GM21717 (cell line): Measurements from ENCODE around the gene AKAP13.

ENCODE experiments used
- ATAC-seq: cut with Tn5 transposase; IDR thresholded peaks from one replicate; pipeline ENCODE4 v1.9.1; 2021; ENCODE audit warnings: mild to moderate bottlenecking, moderate library complexity; ENCODE audit not compliant: unreplicated experiment

The AKAP13 gene

DNA sequence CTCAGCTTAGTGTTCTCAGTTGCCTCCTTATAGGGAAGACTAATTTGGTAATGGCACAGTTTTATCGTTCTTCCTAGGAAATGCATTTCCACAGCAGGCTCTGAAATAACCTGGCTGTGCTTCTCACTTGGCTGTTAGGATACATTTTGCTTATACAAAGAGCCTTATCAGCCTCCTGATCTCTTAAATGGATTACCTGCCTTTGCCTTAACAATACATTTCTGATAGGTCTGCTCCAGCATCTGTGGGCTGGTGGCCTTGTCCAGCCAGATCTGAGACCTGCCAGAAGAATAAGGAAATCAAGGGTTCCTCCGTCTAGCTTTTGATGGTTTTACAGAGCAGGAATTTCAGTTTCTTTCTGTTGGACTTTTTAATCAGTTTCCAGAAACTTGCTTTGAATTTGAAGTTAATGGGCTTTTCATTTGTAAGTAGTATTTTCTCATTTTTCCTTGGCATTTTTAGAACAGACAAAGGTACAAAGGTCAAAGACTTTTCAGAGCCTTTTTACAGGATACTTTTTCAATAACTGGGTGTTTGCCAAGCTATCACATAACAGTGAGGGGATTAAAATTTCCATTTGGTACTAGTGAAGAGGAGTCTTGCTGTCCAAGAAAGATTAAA is 116.3 kb downstream of the AKAP13 start:
- no peak for ATAC-seq

DNA sequence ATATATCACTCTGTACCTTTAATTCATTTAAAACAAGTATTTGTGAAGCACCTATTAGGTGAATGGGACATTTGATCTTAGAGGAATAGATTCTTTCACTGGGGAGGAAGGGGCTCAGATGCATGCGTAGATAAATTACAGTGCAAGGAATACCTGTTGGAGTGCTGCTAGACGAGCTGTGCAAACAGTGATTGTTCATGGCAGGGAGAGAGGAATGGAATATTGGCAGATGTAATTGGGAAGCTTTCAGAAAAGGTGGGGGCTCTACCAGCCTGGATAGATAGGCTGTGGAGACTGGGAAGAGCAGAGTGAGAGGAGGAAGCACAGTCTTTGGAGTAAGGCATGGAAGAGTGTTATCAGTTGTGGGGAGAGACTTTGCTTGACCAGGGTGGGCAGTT is 116.8 kb downstream of the AKAP13 start:
- ATAC-seq: no peak

DNA sequence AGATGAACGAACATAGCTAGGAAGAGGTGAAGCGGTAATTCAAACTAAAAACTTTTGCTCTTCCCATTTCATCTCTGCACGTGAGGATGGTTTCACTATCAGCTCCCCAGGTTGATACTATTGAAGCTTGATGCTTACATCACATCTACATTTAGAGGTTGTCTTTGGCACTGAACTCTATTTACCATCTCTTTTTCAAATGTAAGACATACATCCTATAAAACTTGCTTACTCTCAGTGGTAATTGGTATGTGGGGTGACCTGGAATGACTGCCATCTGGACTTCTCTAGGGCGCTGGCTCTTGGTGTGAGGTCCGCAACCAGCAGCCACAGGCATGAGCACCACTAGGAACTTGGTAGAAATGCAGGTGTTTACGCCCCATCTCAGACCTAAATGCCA is 118.1 kb downstream of the AKAP13 start:
- no peak for ATAC-seq

DNA sequence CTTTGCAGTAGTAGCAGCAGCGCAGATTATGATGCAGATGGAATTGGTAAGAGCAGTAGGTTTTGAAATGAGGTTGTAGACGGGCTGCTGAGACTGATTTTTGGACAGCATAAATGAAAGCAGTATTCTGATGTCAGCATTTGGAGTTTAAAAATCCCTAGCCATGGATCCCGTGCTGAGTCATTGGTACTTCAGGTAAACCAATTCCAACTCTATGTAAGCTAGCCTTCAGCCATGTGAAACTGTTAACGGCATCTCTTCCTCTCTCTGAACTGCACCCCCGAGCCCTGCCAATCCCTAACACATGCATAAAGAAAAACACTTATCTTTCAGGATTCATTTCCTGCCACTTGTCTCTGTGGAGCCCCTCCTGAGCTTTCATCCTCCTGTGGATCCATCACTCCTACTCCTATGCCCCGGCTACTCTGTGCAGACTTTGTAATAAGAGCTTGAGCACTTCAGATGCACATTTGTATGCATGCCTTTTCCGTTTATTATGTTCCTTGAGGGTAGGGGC is 119.0 kb downstream of the AKAP13 start:
- no peak for ATAC-seq

DNA sequence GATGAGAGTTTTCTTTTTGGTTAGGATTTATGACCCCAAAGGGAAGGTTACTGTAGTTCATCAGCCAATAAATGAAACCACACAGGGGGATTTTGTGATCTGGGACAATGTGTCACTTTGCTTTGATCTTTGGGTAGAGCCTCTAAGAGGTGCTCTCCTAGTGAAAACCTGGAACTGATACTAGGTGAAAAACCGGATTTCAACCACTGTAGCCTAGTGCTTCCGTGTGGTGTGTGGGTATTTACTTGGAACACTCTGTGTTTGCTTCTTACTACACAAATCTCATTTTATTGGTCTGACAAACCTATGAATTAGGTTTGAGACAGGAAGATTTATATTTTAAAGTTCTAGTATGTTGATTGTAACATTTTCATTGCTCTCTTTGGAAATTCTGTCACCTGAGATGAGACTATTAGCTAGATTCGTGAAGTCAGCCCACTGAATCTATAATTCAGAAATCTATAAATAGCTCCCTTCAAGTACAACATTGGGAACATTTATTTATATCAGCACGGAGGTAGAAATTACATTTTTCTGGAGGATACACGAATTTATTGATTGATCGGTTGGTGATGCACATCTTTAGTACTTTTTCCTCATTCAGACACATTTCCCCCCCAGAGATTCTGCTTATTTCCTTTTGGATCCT is 119.8 kb downstream of the AKAP13 start:
- no peak for ATAC-seq

DNA sequence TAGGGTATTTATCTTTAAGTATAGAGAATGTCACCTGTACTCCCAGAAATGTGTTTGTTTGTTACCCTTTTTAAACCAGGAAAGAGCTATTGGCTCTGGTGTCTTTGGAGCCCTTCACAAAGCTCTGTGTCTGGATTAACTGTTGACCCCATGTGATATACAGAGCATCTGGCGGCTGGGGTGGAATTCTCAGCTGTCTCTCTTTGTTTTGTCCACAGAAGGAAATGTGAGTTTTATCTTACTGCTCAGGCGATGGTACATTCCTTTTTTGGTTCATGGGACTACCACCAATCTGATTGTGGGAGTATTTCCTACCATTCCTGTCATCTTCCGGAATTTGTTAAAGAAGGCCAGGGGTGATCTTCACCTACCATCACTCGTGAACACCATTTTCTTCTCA is 120.3 kb downstream of the AKAP13 start:
- ATAC-seq: no peak

DNA sequence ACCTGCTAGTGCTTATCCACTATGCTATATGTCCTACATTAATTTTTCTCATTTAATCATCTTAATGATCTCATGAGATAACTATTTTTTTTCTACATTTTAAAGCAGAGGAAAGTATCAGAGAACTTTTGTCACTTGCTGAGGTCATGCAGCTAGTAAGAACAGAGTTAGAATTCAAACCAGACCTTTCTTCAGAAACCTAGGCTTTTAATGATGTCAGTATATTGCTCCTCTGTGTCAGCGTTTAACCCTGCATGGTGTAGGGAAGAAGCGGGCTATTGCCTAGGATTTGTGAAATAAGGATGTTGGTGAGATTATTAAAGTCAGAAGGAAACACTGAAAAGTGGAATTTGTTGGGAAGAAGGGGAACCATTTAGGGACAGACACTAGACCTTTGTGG is 121.2 kb downstream of the AKAP13 start:
- no peak for ATAC-seq

DNA sequence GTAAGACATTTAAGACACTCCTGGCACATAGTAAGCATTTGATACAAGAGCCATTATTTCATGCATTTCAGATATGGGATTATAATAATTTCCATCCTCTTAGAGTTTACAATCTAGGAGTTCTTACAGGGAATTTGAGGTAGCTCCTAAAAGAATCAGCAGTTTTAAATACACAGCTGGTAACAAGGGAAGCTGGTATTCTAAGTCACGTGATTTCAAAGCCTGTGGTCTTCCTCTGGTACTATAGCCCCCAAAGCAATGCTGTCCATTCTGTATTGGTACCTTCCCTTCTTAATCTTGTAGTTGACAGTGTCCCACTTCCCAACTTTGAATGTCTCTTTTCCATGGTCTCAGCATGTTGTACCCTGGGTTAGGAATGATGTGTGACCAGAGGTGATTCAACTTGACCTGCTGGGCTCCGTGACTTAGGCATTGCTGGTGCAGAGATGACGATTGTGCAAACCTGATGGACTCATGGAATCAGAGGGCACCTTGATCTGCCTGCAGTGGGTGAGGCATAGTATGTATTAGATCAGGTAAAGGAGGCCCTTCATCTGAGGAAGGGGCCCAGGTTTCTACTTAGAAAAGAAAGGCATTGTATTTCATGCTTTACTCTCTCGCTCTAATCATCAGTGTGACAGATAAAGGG is 122.9 kb downstream of the AKAP13 start:
- ATAC-seq: no peak

DNA sequence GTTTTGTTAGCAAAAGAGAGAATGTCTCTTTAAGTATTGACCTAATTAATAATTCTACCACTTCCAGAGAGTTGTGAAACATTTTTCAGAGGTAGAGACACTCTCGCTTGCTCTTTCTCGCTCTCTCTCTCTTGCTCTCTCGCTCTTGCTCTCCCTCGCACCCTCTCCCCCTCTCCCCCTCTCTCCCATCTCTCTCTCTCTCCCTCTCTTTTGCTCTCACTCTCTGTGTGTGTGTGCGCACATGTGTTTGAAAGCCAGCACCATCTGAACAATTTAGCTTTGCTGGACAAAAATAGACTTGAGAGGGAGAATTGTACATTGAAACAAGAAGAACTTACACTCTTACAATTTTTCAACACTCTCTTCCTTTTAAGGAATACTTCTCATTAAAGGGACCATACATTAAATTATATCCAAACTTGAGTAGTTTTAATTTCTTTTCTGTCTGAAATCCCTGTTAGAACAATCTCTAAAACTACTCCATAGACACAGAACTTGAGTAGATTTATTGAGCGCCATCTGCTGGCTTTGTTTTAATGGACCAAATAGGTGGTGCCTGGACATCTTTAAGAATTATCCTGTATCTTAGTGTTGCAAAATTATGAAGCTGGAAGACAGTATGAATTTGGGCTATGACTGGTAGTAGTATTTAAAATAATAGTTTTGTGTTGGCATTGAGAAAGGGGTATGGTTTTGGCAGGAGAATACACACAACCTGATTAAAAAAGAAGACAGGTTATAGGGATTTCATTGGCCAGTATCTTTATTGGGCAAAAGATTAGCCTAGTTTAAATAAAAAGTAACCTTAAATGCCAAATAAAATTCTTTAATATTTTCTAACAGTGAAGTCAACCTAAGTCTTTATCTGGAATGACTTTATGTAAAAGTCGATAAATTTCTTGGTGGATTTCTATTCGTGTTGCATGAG is 124.6 kb downstream of the AKAP13 start:
- ATAC-seq: no peak

DNA sequence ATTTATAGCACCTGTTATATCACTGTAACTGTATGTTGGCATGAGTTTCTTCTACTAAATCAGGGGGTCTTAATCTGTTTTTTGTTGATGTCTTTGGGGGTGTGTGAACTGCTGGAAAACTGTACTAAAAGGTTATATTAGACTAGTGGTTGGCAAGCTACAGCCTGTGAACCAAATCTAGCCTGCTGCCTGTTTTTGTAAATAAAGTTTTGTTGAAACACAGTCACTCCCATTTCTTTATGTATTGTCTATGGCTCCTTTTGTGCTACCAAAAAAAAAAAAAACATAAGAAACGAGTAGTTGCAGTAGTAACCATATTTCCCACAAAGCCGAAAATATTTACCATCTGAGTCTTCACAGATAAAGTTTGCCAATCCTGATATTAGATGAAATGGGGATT is 126.7 kb downstream of the AKAP13 start:
- no peak for ATAC-seq

DNA sequence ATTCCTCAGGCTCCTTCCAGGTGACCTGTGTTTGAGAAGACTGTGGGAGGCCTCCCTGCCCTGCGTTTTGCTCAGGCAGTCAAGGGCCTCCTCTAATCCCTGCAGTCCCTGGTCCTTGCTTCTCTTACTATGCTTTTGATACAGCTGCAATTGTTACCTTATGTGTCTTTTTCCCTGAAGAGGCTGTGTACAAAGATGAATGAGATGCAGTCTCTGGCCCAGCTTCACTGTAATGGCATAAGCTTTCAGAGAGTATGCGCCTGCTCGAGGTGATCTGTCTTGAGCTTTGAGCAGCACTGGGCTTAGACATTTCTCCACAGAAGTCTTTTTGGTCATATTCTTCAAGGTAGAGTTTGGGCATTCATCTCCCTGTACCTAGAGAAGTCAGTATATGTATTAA is 129.6 kb downstream of the AKAP13 start:
- ATAC-seq: no peak

DNA sequence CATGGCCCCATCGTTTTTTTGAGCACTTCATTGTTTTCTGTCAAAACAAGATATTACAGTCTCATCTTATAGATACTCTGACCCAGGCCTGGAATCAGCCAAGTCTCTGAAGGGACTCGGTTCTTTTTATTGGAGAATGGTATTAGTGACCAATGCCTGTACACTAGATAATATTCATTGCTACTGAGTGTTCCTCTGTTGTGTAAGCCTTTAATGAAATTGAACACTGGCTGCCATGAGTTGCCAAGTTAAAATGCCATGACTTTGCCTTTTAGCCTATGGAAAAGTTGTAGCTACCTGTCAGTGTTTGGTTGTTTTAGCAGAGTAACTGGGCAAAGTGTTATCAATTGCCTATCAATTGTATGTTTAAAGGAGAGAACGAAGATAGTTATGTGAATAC is 134.0 kb downstream of the AKAP13 start:
- ATAC-seq: no peak

DNA sequence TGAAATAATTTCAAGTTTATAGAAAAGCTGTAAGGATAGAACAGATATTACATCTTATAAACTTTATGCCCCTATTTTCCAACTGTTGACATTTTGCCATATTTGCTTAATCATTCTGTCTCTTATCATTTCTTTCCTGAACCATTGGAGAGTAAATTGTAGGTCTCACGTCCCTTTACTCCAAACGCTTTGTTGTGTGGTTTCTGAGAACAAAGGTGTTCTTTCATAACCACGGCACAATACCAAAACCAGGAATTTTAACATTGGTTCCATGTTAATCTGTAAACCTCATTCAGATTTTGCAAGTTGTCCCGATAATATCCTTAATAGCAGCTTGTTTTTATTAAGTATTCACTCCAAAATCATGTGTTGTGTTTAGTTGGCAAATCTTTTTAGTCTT is 134.8 kb downstream of the AKAP13 start:
- no peak for ATAC-seq

DNA sequence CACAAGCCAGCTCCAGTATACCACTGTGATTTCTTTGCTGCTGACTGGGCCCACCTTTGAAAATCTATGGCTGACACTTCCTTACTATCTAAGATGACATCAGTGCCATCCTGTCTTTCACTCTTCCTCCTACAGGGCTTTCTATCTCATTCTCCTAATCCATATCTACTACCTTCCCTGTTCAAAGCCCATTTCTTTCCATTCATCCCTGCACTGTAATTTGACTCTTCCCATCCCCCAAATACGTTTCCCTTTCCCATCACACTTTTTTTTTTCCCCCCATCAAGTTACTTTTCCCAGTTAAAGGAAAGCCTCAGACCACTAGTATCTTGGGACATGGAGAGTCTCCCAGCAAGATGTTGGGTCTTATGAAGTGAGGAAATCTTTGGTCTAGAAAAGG is 136.7 kb downstream of the AKAP13 start:
- ATAC-seq: no peak

DNA sequence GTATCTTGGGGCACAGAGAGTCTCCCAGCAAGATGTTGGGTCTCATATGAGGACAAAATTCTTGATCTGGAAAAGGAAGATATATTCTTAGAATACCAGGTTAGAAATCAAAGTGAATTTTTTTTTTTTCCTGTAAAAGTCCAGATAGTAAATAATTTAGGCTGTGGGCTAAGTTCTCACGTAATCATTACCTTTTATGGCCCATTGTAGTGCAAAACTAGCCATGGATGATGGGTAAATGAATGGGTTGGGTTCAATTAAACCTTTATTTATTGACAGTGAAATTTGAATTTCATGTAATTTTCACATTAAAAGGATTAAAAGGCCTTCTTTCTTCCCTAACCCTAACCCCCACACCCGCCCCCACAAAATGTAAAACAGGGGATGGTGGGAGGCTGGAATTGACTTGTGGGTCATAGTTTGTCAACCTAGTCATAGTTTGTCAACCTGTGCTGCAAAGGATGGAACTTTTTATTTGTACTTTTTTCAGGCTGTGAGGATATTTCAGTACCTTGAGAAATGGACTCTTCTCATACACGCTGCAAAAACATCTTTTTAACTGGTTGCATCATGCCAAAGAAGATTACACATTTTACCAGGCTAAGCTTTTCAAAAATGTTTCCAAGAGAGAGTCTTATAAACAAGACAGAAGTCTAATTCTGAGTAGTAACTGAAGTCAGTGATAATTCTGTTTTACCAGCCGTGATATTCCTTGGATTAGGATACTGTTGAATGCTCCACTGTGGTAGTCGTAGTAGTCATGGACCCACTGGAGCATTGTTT is 138.8 kb downstream of the AKAP13 start:
- no peak for ATAC-seq

DNA sequence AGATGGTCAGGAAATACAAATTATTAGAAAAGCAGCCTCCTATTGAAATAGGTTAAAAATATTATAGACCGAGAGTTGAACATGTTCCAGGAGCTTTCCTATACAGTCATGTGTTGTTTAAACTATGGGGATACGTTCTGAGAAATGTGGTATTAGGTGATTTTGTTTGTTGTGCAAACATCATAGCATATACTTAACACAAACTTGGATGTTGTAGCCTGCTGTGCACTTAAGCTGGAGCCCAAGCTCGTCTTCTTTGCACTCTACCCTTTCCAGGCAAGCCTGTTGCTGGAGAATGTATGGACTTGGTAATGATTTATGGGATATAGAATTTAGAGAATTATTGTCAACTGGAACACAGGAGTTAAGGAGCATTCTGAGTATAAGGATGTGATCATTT is 140.2 kb downstream of the AKAP13 start:
- ATAC-seq: no peak

DNA sequence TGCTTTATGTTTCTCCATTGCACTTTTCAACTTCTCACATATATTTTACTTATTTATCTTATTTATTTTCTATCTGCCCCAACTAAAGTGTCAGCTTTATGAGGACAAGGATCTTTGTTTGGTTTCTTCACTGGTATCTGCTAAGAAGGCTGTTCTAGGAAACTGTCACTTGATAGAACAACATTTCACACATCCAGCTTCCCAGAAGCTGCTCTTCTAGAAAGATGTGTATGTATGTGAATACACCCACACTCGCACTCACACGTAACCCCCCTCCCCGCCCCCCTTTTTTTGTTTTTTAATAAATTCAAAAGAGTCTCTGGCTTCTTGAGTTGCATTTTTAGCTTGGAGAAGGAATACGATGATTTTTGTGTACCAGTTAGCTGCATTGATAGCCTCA is 143.1 kb downstream of the AKAP13 start:
- ATAC-seq: no peak

DNA sequence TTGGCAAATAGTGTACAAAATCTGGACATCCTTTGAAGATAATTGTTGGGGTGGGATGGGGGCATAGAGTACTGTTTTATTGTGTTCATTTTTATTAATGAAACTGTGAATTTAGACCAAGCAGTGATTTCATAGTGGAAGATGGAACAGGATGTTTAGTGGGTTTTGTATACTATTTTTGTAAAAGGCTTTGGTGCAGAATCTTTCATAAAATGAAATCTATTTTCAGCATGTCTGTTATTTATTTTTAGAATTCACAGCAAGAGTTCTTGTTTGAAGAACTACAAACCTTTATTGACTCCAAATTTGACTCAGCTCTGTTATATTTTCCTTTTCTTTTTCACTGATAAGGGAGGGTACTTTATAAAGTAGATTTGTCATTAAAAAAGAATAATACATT is 145.4 kb downstream of the AKAP13 start:
- ATAC-seq: no peak

DNA sequence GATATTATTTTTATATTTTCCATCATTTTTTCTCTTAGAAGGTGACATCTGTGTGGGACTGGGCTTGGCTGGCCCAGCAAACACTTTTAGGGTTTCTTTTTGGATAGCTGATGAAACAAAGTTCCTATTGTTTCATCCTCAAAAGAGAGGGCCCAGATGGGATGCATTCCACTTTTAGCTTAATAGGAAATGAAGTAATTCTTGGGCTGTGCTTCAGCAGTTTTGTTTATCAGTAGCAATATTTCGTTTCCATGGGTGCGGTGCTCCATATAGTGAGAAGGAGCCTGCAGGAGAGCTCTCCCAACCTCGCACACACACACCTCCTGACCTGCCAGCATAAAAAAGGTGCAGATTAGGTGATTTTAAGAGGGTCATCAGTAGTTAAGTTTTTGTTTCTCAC is 147.5 kb downstream of the AKAP13 start:
- no peak for ATAC-seq

DNA sequence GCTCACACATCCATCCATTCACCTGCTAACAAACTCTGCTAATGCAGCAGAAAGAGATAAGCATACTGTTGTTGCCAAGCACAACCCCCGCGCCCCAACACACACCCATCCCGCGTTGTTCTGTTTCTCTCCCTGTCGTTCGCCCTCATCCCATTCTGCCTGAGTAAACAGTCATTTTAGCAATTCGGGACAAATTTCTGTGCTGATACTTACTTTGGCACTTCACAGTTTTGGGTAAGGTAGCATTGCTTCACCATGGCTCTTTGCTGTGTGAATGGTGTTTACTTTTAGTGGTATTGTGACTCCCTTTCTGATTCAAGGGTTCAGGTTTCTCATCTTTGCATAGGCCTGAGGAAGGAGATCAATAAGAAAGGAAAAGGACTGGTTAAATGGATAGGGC is 149.7 kb downstream of the AKAP13 start:
- ATAC-seq: no peak

DNA sequence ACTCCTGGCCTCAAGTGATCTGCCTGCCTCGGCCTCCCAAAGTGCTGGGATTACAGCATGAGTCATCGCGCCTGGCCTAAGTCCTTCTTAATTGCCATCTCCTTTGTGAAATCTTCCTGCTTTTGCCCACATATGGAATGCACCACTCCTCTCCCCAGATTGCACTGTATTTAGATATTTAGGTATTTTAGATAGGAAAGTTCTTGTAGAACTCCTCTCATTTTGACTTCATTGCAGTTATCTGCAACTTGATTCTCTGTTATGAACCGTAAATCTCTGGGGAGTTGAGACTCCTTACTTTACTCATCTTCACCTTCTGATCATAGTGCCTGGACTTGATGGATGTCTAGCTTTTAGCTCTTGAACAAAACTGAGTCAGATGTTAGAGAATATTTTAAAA is 150.7 kb downstream of the AKAP13 start:
- ATAC-seq: no peak
